Hepatocyte (in vitro differentiated cells): Measurements from ENCODE around the gene VCP.

Experiments
- EZH2 ChIP-seq: fragments of 200-600 bp; sonication (generic); IDR thresholded peaks from 2 replicates; pipeline ENCODE4 v1.6.1; 2016; ENCODE audit warnings: antibody characterized with exemption, mild to moderate bottlenecking, borderline replicate concordance
- EZH2phosphoT487 ChIP-seq: fragments of 200-600 bp; sonication (generic); IDR thresholded peaks from one replicate; pipeline ENCODE4 v1.6.1; 2018; ENCODE audit warnings: antibody characterized with exemption, mild to moderate bottlenecking, low read depth, moderate library complexity; ENCODE audit not compliant: unreplicated experiment, severe bottlenecking
- TF ChIP-seq, protein P1 (sequence below): fragments of 200-600 bp; sonication (generic); IDR thresholded peaks from 2 replicates; pipeline ENCODE4 v1.5.1; 2016; ENCODE audit warnings: antibody characterized with exemption, mild to moderate bottlenecking; ENCODE audit not compliant: poor library complexity

DNA sequence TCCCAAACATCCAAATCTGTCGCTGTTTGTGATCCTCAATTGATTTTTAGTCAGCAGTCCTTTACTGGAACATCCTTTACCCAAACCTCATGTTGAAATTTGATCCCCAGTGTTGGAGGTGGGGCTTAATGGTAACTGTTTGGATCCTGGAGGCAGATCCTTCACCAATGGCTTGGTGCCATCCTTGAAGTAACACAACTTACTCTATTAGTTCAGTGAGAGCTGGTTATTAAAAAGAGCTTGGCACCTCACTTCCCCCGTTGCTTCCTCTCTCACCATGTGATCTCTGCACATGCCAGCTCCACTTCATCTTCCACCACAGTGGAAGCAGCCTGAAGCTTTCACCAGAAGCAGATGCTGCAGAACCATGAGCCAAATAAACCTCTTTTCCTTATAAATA lies 42.6 kb downstream of the VCP start:
- TF ChIP-seq, protein P1, sequence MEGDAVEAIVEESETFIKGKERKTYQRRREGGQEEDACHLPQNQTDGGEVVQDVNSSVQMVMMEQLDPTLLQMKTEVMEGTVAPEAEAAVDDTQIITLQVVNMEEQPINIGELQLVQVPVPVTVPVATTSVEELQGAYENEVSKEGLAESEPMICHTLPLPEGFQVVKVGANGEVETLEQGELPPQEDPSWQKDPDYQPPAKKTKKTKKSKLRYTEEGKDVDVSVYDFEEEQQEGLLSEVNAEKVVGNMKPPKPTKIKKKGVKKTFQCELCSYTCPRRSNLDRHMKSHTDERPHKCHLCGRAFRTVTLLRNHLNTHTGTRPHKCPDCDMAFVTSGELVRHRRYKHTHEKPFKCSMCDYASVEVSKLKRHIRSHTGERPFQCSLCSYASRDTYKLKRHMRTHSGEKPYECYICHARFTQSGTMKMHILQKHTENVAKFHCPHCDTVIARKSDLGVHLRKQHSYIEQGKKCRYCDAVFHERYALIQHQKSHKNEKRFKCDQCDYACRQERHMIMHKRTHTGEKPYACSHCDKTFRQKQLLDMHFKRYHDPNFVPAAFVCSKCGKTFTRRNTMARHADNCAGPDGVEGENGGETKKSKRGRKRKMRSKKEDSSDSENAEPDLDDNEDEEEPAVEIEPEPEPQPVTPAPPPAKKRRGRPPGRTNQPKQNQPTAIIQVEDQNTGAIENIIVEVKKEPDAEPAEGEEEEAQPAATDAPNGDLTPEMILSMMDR: no peak
- TF ChIP-seq EZH2 (no peak), EZH2phosphoT487 (no peak)
